ENCODE results near the gene BTBD18. TPM values are rescaled to one million over a fixed set of nuclear protein-coding genes. Genes with fewer than 3 reads are reported as not detected.
A peak's percentile ranks its signal among the peaks of the same experiment; 100 is the strongest.

BTBD18 gene
- total RNA-seq, 1 donor from 2014 or later = not detected

DNA sequence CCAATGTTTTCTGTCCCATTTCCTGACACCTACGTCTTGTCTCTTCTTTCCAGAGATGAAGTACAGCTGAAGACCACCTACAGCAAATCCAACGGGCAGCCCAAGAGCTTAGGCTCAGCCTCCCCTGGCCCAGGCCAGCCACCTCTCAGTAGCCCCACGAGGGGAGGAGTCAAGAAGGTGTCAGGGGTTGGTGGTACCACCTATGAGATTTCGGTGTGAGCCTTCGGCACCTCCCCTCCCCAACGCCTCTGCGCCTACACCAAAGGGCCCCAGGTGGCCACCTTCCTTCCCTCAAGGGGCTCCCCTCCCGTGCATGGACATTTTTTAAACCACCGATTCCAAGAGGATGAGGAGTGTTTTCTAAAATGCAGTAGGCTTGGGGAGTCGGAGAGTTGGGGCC lies 51.8 kb downstream of the BTBD18 start:
- H3K9me3 Mint-ChIP-seq = no peaks in the 10 kb centered on the region
- no peaks in the 10 kb centered on the region for H3K27me3 Mint-ChIP-seq
- no peak for TF ChIP-seq CTCF (conservative IDR thresholded peaks at IDR 0.05)
- H3K36me3 Mint-ChIP-seq = peaks cover 29% of the 10 kb centered on the region
- H3K4me1 Mint-ChIP-seq (ENCODE audit: unreplicated experiment) = no peaks in the 10 kb centered on the region
- no peak overlapping the region for H3K4me3 Mint-ChIP-seq
- H3K27ac Mint-ChIP-seq = no peak overlapping the region
- no peak for DNase-seq (ENCODE audit: extremely low spot score, unreplicated experiment)

DNA sequence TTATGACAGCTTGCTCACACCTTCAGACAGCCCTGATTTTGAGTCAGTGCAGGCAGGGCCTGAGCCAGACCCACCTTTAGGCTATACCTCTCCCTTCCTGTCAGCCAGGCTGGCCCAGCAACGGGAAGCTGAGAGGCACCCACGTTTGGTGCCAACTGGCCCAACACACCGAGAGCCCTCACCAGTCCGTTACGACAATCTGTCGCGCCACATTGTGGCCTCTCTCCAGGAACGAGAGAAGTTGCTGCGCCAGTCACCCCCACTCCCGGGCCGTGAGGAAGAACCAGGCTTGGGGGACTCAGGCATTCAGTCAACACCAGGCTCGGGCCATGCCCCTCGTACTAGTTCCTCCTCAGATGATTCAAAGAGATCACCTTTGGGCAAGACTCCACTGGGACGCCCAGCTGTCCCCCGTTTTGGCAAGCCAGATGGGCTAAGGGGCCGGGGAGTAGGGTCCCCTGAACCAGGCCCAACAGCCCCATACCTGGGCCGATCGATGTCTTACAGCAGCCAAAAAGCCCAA lies 52.7 kb downstream of the BTBD18 start:
- Mint-ChIP-seq H3K9me3 (no peaks in the 10 kb centered on the region), H3K4me3 (no peak overlapping the region), H3K27ac (peak overlapping the region; percentile 44), H3K36me3 (peaks cover 26% of the 10 kb centered on the region), H3K4me1 (ENCODE audit: unreplicated experiment) (no peaks in the 10 kb centered on the region), H3K27me3 (no peaks in the 10 kb centered on the region)
- no peak for TF ChIP-seq CTCF (conservative IDR thresholded peaks at IDR 0.05)
- DNase-seq (ENCODE audit: extremely low spot score, unreplicated experiment) = no peak

Other genes starting within 250 kb of the BTBD18 start
- 19.0 and 20.8 TPM in 2 replicates for gene SLC43A1, start 236.1 kb downstream of the BTBD18 start, total RNA-seq (ENCODE audit: low replicate concordance)
- gene TIMM10, start 221.1 kb downstream of the BTBD18 start, total RNA-seq (ENCODE audit: low replicate concordance) = 57.9 and 64.2 TPM in 2 replicates
- not detected in 2 replicates for gene SMTNL1, start 214.2 kb downstream of the BTBD18 start, total RNA-seq (ENCODE audit: low replicate concordance)
- gene UBE2L6, start 184.1 kb downstream of the BTBD18 start, total RNA-seq (ENCODE audit: low replicate concordance) = 29.9 and 65.1 TPM in 2 replicates
- 58.5 and 74.7 TPM in 2 replicates for gene SERPING1, start 154.1 kb downstream of the BTBD18 start, total RNA-seq (ENCODE audit: low replicate concordance)
- gene YPEL4, start 101.9 kb downstream of the BTBD18 start, total RNA-seq (ENCODE audit: low replicate concordance) = 0.38 and 0.48 TPM in 2 replicates
- gene CLP1, start 94.1 kb downstream of the BTBD18 start, total RNA-seq (ENCODE audit: low replicate concordance) = 16.9 and 20.7 TPM in 2 replicates
- gene ZDHHC5, start 83.7 kb downstream of the BTBD18 start, total RNA-seq (ENCODE audit: low replicate concordance) = 56.7 and 80.6 TPM in 2 replicates
- 17.9 and 21.5 TPM in 2 replicates for gene MED19, start 39.6 kb downstream of the BTBD18 start, total RNA-seq (ENCODE audit: low replicate concordance)
- 84.4 and 87.4 TPM in 2 replicates for gene TMX2, start 39.2 kb downstream of the BTBD18 start, total RNA-seq (ENCODE audit: low replicate concordance)
- 107 and 144 TPM in 2 replicates for gene SELENOH, start 10.3 kb downstream of the BTBD18 start, total RNA-seq (ENCODE audit: low replicate concordance)
- gene CTNND1, start 10.0 kb upstream of the BTBD18 start, total RNA-seq (ENCODE audit: low replicate concordance) = 187 and 253 TPM in 2 replicates